OCI-LY1 (cell line): ENCODE data around the gene FSD1L.

Source experiments
- H2AFZ ChIP-seq: fragments of 200-600 bp; sonication (generic), shearing (Covaris generic); 2 replicates; pipeline ENCODE4 v1.6.0; 2014; ENCODE audit warnings: antibody characterized with exemption, mild to moderate bottlenecking, low read length
- H3F3A ChIP-seq: fragments of 200-600 bp; sonication (generic), shearing (Covaris generic); 2 replicates; pipeline ENCODE4 v1.6.0; 2014; ENCODE audit warnings: mild to moderate bottlenecking, antibody characterized with exemption, low read length, moderate library complexity; ENCODE audit not compliant: insufficient read depth
- H3K27ac ChIP-seq: fragments of 200-600 bp; sonication (generic); 2 replicates; pipeline ENCODE4 v1.5.1; 2014; ENCODE audit warnings: low read length, mixed run types, mild to moderate bottlenecking, low read depth; ENCODE audit not compliant: poor library complexity, severe bottlenecking
- H3K27me3 ChIP-seq: fragments of 200-600 bp; sonication (generic); 2 replicates; pipeline ENCODE4 v1.6.0; 2014; ENCODE audit warnings: antibody characterized with exemption, mild to moderate bottlenecking, low read length, moderate library complexity; ENCODE audit not compliant: insufficient read depth
- H3K36me3 ChIP-seq: fragments of 200-600 bp; sonication (generic); 2 replicates; pipeline ENCODE4 v1.6.1; 2014; ENCODE audit warnings: mild to moderate bottlenecking, antibody characterized with exemption, low read length, moderate library complexity, mixed read lengths; ENCODE audit not compliant: insufficient read depth
- H3K4me1 ChIP-seq: fragments of 200-600 bp; sonication (generic); 2 replicates; pipeline ENCODE4 v1.5.1; 2014; ENCODE audit warnings: mild to moderate bottlenecking, low read length, moderate library complexity; ENCODE audit not compliant: insufficient read depth, severe bottlenecking
- H3K4me2 ChIP-seq: fragments of 200-600 bp; sonication (generic), shearing (Covaris generic); 2 replicates; pipeline ENCODE4 v1.6.1; 2014; ENCODE audit warnings: low read length
- H3K4me3 ChIP-seq: fragments of 200-600 bp; sonication (generic); 2 replicates; pipeline ENCODE4 v1.5.1; 2014; ENCODE audit warnings: low read length, low read depth, mild to moderate bottlenecking, mixed read lengths; ENCODE audit not compliant: poor library complexity, severe bottlenecking
- H3K79me2 ChIP-seq: fragments of 200-600 bp; shearing (Covaris generic); 2 replicates; pipeline ENCODE4 v1.6.1; 2016; ENCODE audit warnings: mixed run types, low read length, mixed read lengths; ENCODE audit not compliant: insufficient read depth
- H3K9ac ChIP-seq: fragments of 200-600 bp; sonication (generic), shearing (Covaris generic); 2 replicates; pipeline ENCODE4 v1.6.1; 2014; ENCODE audit warnings: mild to moderate bottlenecking, low read length, mixed read lengths
- H3K9me2 ChIP-seq: fragments of 200-600 bp; sonication (generic), shearing (Covaris generic); 2 replicates; pipeline ENCODE4 v1.6.1; 2014; ENCODE audit warnings: low read depth, mild to moderate bottlenecking, low read length, mixed read lengths
- H3K9me3 ChIP-seq: fragments of 200-600 bp; shearing (Covaris generic); 2 replicates; pipeline ENCODE4 v1.6.1; 2014; ENCODE audit warnings: low read length, mixed read lengths
- H4K20me1 ChIP-seq: fragments of 200-600 bp; sonication (generic), shearing (Covaris generic); 2 replicates; pipeline ENCODE4 v1.6.0; 2016; ENCODE audit warnings: mild to moderate bottlenecking, low read length; ENCODE audit not compliant: insufficient read depth
- CTCF ChIP-seq: fragments of 200-600 bp; sonication (generic), shearing (Covaris generic); IDR thresholded peaks from 2 replicates; pipeline ENCODE4 v1.5.1; 2017; ENCODE audit warnings: mild to moderate bottlenecking, antibody characterized with exemption, low read length, moderate library complexity, mixed read lengths
- EZH2 ChIP-seq: fragments of 200-600 bp; sonication (generic), shearing (Covaris generic); IDR thresholded peaks from 2 replicates; pipeline ENCODE4 v1.8.0; 2017; ENCODE audit warnings: borderline replicate concordance, mixed run types, mild to moderate bottlenecking, antibody characterized with exemption, low read length, moderate library complexity, mixed read lengths

FSD1L gene

GRCh38 chr9:105507096-105507790, 59.4 kb downstream of the FSD1L start:
- Histone ChIP-seq H3K79me2 (no peaks in the 10 kb centered on the region), H2AFZ (no peak overlapping the region), H4K20me1 (no peaks in the 10 kb centered on the region), H3K27me3 (no peaks in the 10 kb centered on the region), H3K4me1 (no peaks in the 10 kb centered on the region), H3K4me2 (no peak overlapping the region), H3K9ac (no peak overlapping the region), H3K9me2 (no peaks in the 10 kb centered on the region), H3K27ac (no peak overlapping the region), H3K4me3 (no peak overlapping the region), H3F3A (no peaks in the 10 kb centered on the region), H3K36me3 (no peaks in the 10 kb centered on the region), H3K9me3 (no peaks in the 10 kb centered on the region)
- TF ChIP-seq CTCF, result no peak
- TF ChIP-seq EZH2, result no peak

GRCh38 chr9:105508530-105508929, 60.7 kb downstream of the FSD1L start:
- Histone ChIP-seq H3K27me3 (no peaks in the 10 kb centered on the region), H3K9me2 (no peaks in the 10 kb centered on the region), H2AFZ (no peak overlapping the region), H3K9me3 (no peaks in the 10 kb centered on the region), H3F3A (no peaks in the 10 kb centered on the region), H3K27ac (no peak overlapping the region), H3K36me3 (no peaks in the 10 kb centered on the region), H3K9ac (no peak overlapping the region), H3K4me2 (no peak overlapping the region), H3K4me3 (no peak overlapping the region), H4K20me1 (no peaks in the 10 kb centered on the region), H3K79me2 (no peaks in the 10 kb centered on the region), H3K4me1 (no peaks in the 10 kb centered on the region)
- TF ChIP-seq CTCF (no peak), EZH2 (no peak)

- Histone ChIP-seq H4K20me1 (no peaks in the 10 kb centered on the region), H3K79me2 (no peaks in the 10 kb centered on the region), H3K4me1 (no peaks in the 10 kb centered on the region), H3K36me3 (no peaks in the 10 kb centered on the region), H3K9ac (no peak overlapping the region), H3K9me2 (no peaks in the 10 kb centered on the region), H3K4me3 (no peak overlapping the region), H3K9me3 (no peaks in the 10 kb centered on the region), H3F3A (no peaks in the 10 kb centered on the region), H3K27ac (no peak overlapping the region), H2AFZ (no peak overlapping the region), H3K27me3 (no peaks in the 10 kb centered on the region), H3K4me2 (no peak overlapping the region)
- TF ChIP-seq CTCF, result no peak
- no peak for TF ChIP-seq EZH2
Observed at GRCh38 chr9:105510024-105510423, 62.2 kb downstream of the FSD1L start.
